H9 (cell line): Measurements from ENCODE around the gene THAP3. TPM values are rescaled to one million over a fixed set of nuclear protein-coding genes. Genes with fewer than 3 reads are reported as not detected.

Experiments
- DNase-seq: peaks from one replicate; pipeline ENCODE4 v3.0.0-alpha.2; 2017
- H2AFZ ChIP-seq: one replicate; pipeline ENCODE4 v1.6.1; 2013; ENCODE audit warnings: mild to moderate bottlenecking, low read length, control low read depth, moderate library complexity
- H2AK5ac ChIP-seq: 2 replicates; pipeline ENCODE4 v1.6.1; 2013; ENCODE audit warnings: low read length, control low read depth, mixed read lengths; ENCODE audit not compliant: insufficient read length
- H2BK120ac ChIP-seq: one replicate; pipeline ENCODE4 v1.6.1; 2013; ENCODE audit warnings: low read depth, mild to moderate bottlenecking, low read length, control low read depth, inconsistent platforms; ENCODE audit not compliant: poor library complexity, severe bottlenecking
- H2BK12ac ChIP-seq: 2 replicates; pipeline ENCODE4 v1.6.1; 2013; ENCODE audit warnings: low read length, control low read depth, mixed read lengths, low read depth; ENCODE audit not compliant: insufficient read length
- H2BK15ac ChIP-seq: 2 replicates; pipeline ENCODE4 v1.6.1; 2013; ENCODE audit warnings: low read depth, low read length, control low read depth
- H2BK20ac ChIP-seq: one replicate; pipeline ENCODE4 v1.6.1; 2013; ENCODE audit warnings: low read depth, mild to moderate bottlenecking, low read length, control low read depth, inconsistent platforms; ENCODE audit not compliant: poor library complexity, severe bottlenecking
- H2BK5ac ChIP-seq: 2 replicates; pipeline ENCODE4 v1.6.1; 2013; ENCODE audit warnings: low read length, control low read depth, mixed read lengths; ENCODE audit not compliant: insufficient read length
- H3K14ac ChIP-seq: 2 replicates; pipeline ENCODE4 v1.6.1; 2013; ENCODE audit warnings: low read length, control low read depth; ENCODE audit not compliant: insufficient read depth
- H3K18ac ChIP-seq: 2 replicates; pipeline ENCODE4 v1.6.1; 2013; ENCODE audit warnings: low read depth, mild to moderate bottlenecking, mixed read lengths, low read length, control low read depth; ENCODE audit not compliant: insufficient read length
- H3K23ac ChIP-seq: 2 replicates; pipeline ENCODE4 v1.6.1; 2013; ENCODE audit warnings: low read length, control low read depth, mixed read lengths, low read depth; ENCODE audit not compliant: insufficient read length
- H3K23me2 ChIP-seq: 2 replicates; pipeline ENCODE4 v1.6.1; 2013; ENCODE audit warnings: low read depth, mild to moderate bottlenecking, mixed read lengths, low read length, control low read depth; ENCODE audit not compliant: insufficient read length, poor library complexity, severe bottlenecking
- H3K27ac ChIP-seq: 2 replicates; pipeline ENCODE4 v1.5.1; 2013; ENCODE audit warnings: low read length, control low read depth, mixed read lengths, low read depth; ENCODE audit not compliant: insufficient read length
- H3K27me3 ChIP-seq: 2 replicates; pipeline ENCODE4 v1.6.1; 2013; ENCODE audit warnings: low read length, control low read depth, inconsistent platforms; ENCODE audit not compliant: insufficient read depth
- H3K4ac ChIP-seq: 2 replicates; pipeline ENCODE4 v1.6.1; 2013; ENCODE audit warnings: low read depth, mild to moderate bottlenecking, control low read depth, inconsistent platforms, low read length, moderate library complexity
- H3K4me1 ChIP-seq: 2 replicates; pipeline ENCODE4 v1.6.1; 2013; ENCODE audit warnings: low read length, control low read depth, inconsistent platforms; ENCODE audit not compliant: insufficient read depth
- H3K4me2 ChIP-seq: 2 replicates; pipeline ENCODE4 v1.6.1; 2013; ENCODE audit warnings: low read length, control low read depth, mixed read lengths; ENCODE audit not compliant: insufficient read length, insufficient read depth
- H3K56ac ChIP-seq: 2 replicates; pipeline ENCODE4 v1.6.1; 2013; ENCODE audit warnings: low read depth, mild to moderate bottlenecking, mixed read lengths, low read length, control low read depth; ENCODE audit not compliant: insufficient read length
- H3K79me1 ChIP-seq: 2 replicates; pipeline ENCODE4 v1.6.1; 2013; ENCODE audit warnings: low read depth, mild to moderate bottlenecking, moderate library complexity, low read length, control low read depth, inconsistent platforms; ENCODE audit not compliant: insufficient read depth, poor library complexity, severe bottlenecking
- H3K79me2 ChIP-seq: 2 replicates; pipeline ENCODE4 v1.6.1; 2013; ENCODE audit warnings: low read length, control low read depth, inconsistent platforms; ENCODE audit not compliant: insufficient read depth
- H3K9ac ChIP-seq: 2 replicates; pipeline ENCODE4 v1.6.1; 2013; ENCODE audit warnings: low read length, control low read depth, mixed read lengths; ENCODE audit not compliant: insufficient read length; ENCODE audit errors: extremely low read depth
- H3K9me3 ChIP-seq: one replicate; pipeline ENCODE4 v1.6.1; 2013; ENCODE audit warnings: low read depth, low read length, inconsistent platforms; ENCODE audit not compliant: control insufficient read depth
- H3T11ph ChIP-seq: one replicate; pipeline ENCODE4 v1.6.1; 2013; ENCODE audit warnings: mild to moderate bottlenecking, low read length, control low read depth, inconsistent platforms
- H4K20me1 ChIP-seq: one replicate; pipeline ENCODE4 v1.6.1; 2013; ENCODE audit not compliant: control insufficient read depth, insufficient read length, insufficient read depth
- H4K5ac ChIP-seq: 2 replicates; pipeline ENCODE4 v1.6.1; 2013; ENCODE audit warnings: low read depth, mild to moderate bottlenecking, mixed read lengths, low read length, control low read depth; ENCODE audit not compliant: insufficient read length
- H4K8ac ChIP-seq: replicated peaks from 2 replicates; pipeline ENCODE4 v1.6.1; 2013; ENCODE audit warnings: low read length, control low read depth, mixed read lengths, low read depth; ENCODE audit not compliant: insufficient read length
- H4K91ac ChIP-seq: 2 replicates; pipeline ENCODE4 v1.6.1; 2013; ENCODE audit warnings: low read depth, mild to moderate bottlenecking, moderate library complexity, mixed read lengths, low read length, control low read depth; ENCODE audit not compliant: insufficient read length
- H3K27ac Mint-ChIP-seq, 3 experiments: 2 replicates in 2 of 3; 3 replicates in 1 of 3; pipeline ENCODE4 v1.8.0; 2020 to 2021; ENCODE audit warnings: mixed read lengths in 3 of 3, mild to moderate bottlenecking in 1 of 3, moderate library complexity in 1 of 3
- H3K27me3 Mint-ChIP-seq: 2 replicates; pipeline ENCODE4 v1.8.0; 2021; ENCODE audit warnings: low read depth, mild to moderate bottlenecking, moderate library complexity, mixed read lengths
- H3K36me3 Mint-ChIP-seq, 3 experiments: 2 replicates in 2 of 3; 3 replicates in 1 of 3; pipeline ENCODE4 v1.8.0; 2020 to 2021; ENCODE audit warnings: low read depth in 3 of 3, mixed read lengths in 3 of 3; ENCODE audit not compliant: insufficient read depth in 1 of 3
- H3K4me1 Mint-ChIP-seq, 2 experiments: 2 replicates each; pipeline ENCODE4 v1.8.0; 2020; ENCODE audit warnings: mixed read lengths in 2 of 2
- H3K4me3 Mint-ChIP-seq, 2 experiments: 2 replicates in 1 of 2; 3 replicates in 1 of 2; pipeline ENCODE4 v1.8.0; 2020 to 2021; ENCODE audit warnings: mild to moderate bottlenecking in 2 of 2, mixed read lengths in 2 of 2, moderate library complexity in 1 of 2
- H3K9me3 Mint-ChIP-seq, 2 experiments: 2 replicates in 1 of 2; 3 replicates in 1 of 2; pipeline ENCODE4 v1.8.0; 2020; ENCODE audit warnings: mild to moderate bottlenecking in 2 of 2, mixed read lengths in 2 of 2, moderate library complexity in 1 of 2
- CTCF ChIP-seq: fragments of 200-600 bp; sonication (generic); conservative IDR thresholded peaks from 3 replicates; pipeline ENCODE4 v1.8.0; 2021; ENCODE audit warnings: antibody characterized with exemption, mild to moderate bottlenecking
- WGBS: extraction: QIAGEN DNeasy Blood & Tissue Kit; methylation state at CpG from one replicate; pipeline ENCODE4 v1.1.7; 2013; ENCODE audit warnings: missing lambda C conversion rate, low lambda C conversion rate, mixed read lengths; ENCODE audit not compliant: insufficient read length; ENCODE audit errors: extremely low coverage; 5-methylcytosine and 5-hydroxymethylcytosine counted together
- total RNA-seq: library from RNA; stranded (reverse); gene quantifications from 2 replicates; pipeline ENCODE4 v1.2.1, GENCODE V29; 2021

The THAP3 gene
- total RNA-seq, 1 experiment from 2014 or later = 15.3 TPM

GRCh38 chr1:6580119-6580592 lies 44.5 kb upstream of the THAP3 start:
- peak overlapping the region; percentile 25 for H3K9ac ChIP-seq

More at GRCh38 chr1:6580119-6580592, 44.5 kb upstream of the THAP3 start:
- H2BK12ac ChIP-seq = no peak overlapping the region
- H3K4me1 ChIP-seq = no peaks in the 10 kb centered on the region; the same call in 1 of the 2 replicates
- H3K9me3 ChIP-seq = no peaks in the 10 kb centered on the region
- H3K18ac ChIP-seq = peak overlapping the region; percentile 78
- no CpG with 5 or more reads among the region's 30 CpGs for WGBS
- H2AFZ ChIP-seq = no peak overlapping the region
- no peak overlapping the region for H3K56ac ChIP-seq
- peaks cover 4% of the 10 kb centered on the region for H3K79me1 ChIP-seq
- no peaks in the 10 kb centered on the region for H4K20me1 ChIP-seq
- H4K91ac ChIP-seq = no peak overlapping the region
- Mint-ChIP-seq H3K27me3 (peaks cover 10% of the 10 kb centered on the region), H3K36me3 (peaks cover 0 to 14% (median 2%) of the 10 kb centered on the region in 3 experiments; a peak in 4 of 7 replicates), H3K27ac (peak overlapping the region; percentile 82 to 94 (median 82); a peak in 5 of 7 replicates), H3K4me1 (peaks cover 15 to 18% of the 10 kb centered on the region in 2 experiments), H3K9me3 (no peaks in the 10 kb centered on the region; a peak in 1 of 5 replicates), H3K4me3 (peak overlapping the region; percentile 92 to 95)
- TF ChIP-seq CTCF = no peak
- peak overlapping the region; percentile 60 for H3K4me2 ChIP-seq
- no peaks in the 10 kb centered on the region for H3K79me2 ChIP-seq
- H4K8ac ChIP-seq = no peak overlapping the region
- DNase-seq = no peak
- H3K27ac ChIP-seq = no peak overlapping the region
- no peaks in the 10 kb centered on the region for H3K27me3 ChIP-seq
- no peak overlapping the region for H3T11ph ChIP-seq
- no peak overlapping the region for H2BK120ac ChIP-seq
- peak overlapping the region; percentile 79 for H3K14ac ChIP-seq
- no peak overlapping the region for H2BK15ac ChIP-seq
- no peak overlapping the region for H2BK20ac ChIP-seq
- H2BK5ac ChIP-seq = no peak overlapping the region
- peaks cover 7% of the 10 kb centered on the region for H3K23me2 ChIP-seq
- H4K5ac ChIP-seq = no peak overlapping the region
- no peak overlapping the region for H2AK5ac ChIP-seq
- H3K4ac ChIP-seq = no peak overlapping the region
- no peak overlapping the region for H3K23ac ChIP-seq
